Panc1 (cell line): Measurements from ENCODE around the gene UBTFL1. TPM values are rescaled to one million over a fixed set of nuclear protein-coding genes. Genes with fewer than 3 reads are reported as not detected.
"Not testable (repeated sequence)": the region's sequence is repeated elsewhere in the genome, so short reads cannot be mapped to it uniquely, and the experiment has no call there.

ENCODE experiments used
- ATAC-seq: fragments of 200-7000 bp; cut with Tn5 transposase; 2 replicates; pipeline ENCODE4 v1.9.1; 2020; ENCODE audit warnings: mild to moderate bottlenecking, moderate library complexity
- BruUV-seq: library from RNA; stranded (reverse); fragments of 400-500 nt; replicated peaks from 2 replicates; lab custom pipeline; 2021; lab: Mats Ljungman, UMichigan
- CTCF ChIA-PET: fragments of 300-600 bp; sonication (Branson Sonifier 250); formaldehyde crosslinking; loops from one replicate; lab custom pipeline; 2022; ENCODE audit warnings: antibody characterized with exemption; lab: Charles Lee
- POLR2A ChIA-PET: fragments of 300-600 bp; sonication (Branson Sonifier 250); formaldehyde crosslinking; loops from one replicate; lab custom pipeline; 2022; ENCODE audit warnings: antibody characterized with exemption; lab: Charles Lee
- DNase-seq: peaks from one replicate; pipeline ENCODE4 v3.0.0-alpha.2; 2010; ENCODE audit warnings: low read depth, low spot score
- H3K27ac ChIP-seq: 2 replicates; pipeline ENCODE4 v1.5.1; 2011; ENCODE audit warnings: mild to moderate bottlenecking, low read length, inconsistent platforms
- H3K27me3 ChIP-seq: fragments of 200-500 bp; sonication (Bioruptor generic); 2 replicates; pipeline ENCODE4 v1.6.0; 2014; ENCODE audit warnings: low read length, inconsistent platforms; ENCODE audit not compliant: control insufficient read depth, insufficient read depth
- H3K36me3 ChIP-seq: fragments of 200-500 bp; sonication (Bioruptor generic); 2 replicates; pipeline ENCODE4 v1.5.1; 2014; ENCODE audit warnings: inconsistent platforms, mild to moderate bottlenecking, low read length, moderate library complexity; ENCODE audit not compliant: control insufficient read depth, insufficient read depth
- H3K4me1 ChIP-seq: 2 replicates; pipeline ENCODE4 v1.5.1; 2011; ENCODE audit warnings: inconsistent platforms, mild to moderate bottlenecking, low read length, moderate library complexity; ENCODE audit not compliant: control insufficient read depth, insufficient read depth
- H3K4me3 ChIP-seq, 2 experiments: 2 replicates each; pipeline ENCODE4 v1.5.1; 2011 to 2012; ENCODE audit warnings: low read depth in 2 of 2, low read length in 2 of 2, mild to moderate bottlenecking in 2 of 2, inconsistent platforms in 1 of 2, moderate library complexity in 1 of 2
- H3K9me3 ChIP-seq: fragments of 200-500 bp; sonication (Bioruptor generic); 2 replicates; pipeline ENCODE4 v1.5.1; 2014; ENCODE audit warnings: low read depth, mild to moderate bottlenecking, inconsistent platforms, low read length, moderate library complexity; ENCODE audit not compliant: control insufficient read depth, insufficient read depth
- POLR2AphosphoS5 ChIP-seq: IDR thresholded peaks from 2 replicates; pipeline ENCODE4 v1.6.1; 2012; ENCODE audit warnings: mild to moderate bottlenecking, low read depth, low read length, moderate library complexity
- REST ChIP-seq, 2 experiments: IDR thresholded peaks; 2 replicates each; pipeline ENCODE4 v1.6.1; 2011 to 2012; ENCODE audit warnings: low read depth in 2 of 2, control low read depth in 1 of 2, low read length in 1 of 2, mild to moderate bottlenecking in 1 of 2, moderate library complexity in 1 of 2; ENCODE audit not compliant: insufficient read depth in 1 of 2
- SIN3A ChIP-seq: IDR thresholded peaks from 2 replicates; pipeline ENCODE4 v1.6.1; 2012; ENCODE audit warnings: low read depth, mild to moderate bottlenecking, low read length, moderate library complexity, borderline replicate concordance; ENCODE audit not compliant: insufficient read depth
- in situ Hi-C: cut with HindIII; loops from 2 replicates; pipeline ENCODE4 v1.10.0; 2016; ENCODE audit warnings: low sequenced_read_pairs, low pct_unique_long_range_greater_than_20kb
- intact Hi-C: fragments of 100-400 bp; cut with micrococcal nuclease; formaldehyde crosslinking; loops from one replicate; pipeline ENCODE4 v1.10.0; 2022; ENCODE audit not compliant: unreplicated experiment
- total RNA-seq: library from RNA; stranded (reverse); gene quantifications from one replicate; pipeline ENCODE4 v1.2.1, GENCODE V29; 2021; ENCODE audit not compliant: unreplicated experiment
- TF ChIP-seq, protein P1 (sequence below): fragments of 450-650 bp; IDR thresholded peaks from 2 replicates; pipeline ENCODE4 v1.5.1; 2017; ENCODE audit warnings: mild to moderate bottlenecking

Gene UBTFL1
- total RNA-seq, 1 experiment from 2014 or later: not detected

DNA sequence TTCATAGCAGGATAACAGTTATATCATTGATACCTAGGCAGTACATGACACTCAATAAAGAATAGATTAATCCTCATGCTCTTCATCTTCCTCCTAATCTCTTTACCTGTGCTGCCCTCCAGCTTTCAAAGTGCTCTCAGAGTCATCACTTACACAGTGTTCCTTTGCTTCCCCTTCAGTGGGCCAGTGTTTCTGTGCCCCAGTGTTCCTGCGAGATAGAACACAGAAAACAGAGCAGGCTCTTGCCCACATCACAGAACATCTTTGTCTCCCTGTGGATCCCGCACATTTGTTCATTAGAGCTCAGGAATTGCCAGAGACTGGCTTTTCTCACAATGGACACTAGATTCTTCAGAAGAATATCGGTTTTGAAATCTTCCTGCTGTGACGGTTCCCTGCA is 12.5 kb downstream of the UBTFL1 start:
- TF ChIP-seq, protein P1, sequence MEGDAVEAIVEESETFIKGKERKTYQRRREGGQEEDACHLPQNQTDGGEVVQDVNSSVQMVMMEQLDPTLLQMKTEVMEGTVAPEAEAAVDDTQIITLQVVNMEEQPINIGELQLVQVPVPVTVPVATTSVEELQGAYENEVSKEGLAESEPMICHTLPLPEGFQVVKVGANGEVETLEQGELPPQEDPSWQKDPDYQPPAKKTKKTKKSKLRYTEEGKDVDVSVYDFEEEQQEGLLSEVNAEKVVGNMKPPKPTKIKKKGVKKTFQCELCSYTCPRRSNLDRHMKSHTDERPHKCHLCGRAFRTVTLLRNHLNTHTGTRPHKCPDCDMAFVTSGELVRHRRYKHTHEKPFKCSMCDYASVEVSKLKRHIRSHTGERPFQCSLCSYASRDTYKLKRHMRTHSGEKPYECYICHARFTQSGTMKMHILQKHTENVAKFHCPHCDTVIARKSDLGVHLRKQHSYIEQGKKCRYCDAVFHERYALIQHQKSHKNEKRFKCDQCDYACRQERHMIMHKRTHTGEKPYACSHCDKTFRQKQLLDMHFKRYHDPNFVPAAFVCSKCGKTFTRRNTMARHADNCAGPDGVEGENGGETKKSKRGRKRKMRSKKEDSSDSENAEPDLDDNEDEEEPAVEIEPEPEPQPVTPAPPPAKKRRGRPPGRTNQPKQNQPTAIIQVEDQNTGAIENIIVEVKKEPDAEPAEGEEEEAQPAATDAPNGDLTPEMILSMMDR: peak; percentile 7; the same call in 1 of the 2 replicates
- ATAC-seq, H3K4me1 ChIP-seq, BruUV-seq, H3K27ac ChIP-seq, intact Hi-C loops, H3K9me3 ChIP-seq, CTCF ChIA-PET, H3K4me3 ChIP-seq, H3K36me3 ChIP-seq, in situ Hi-C loops, H3K27me3 ChIP-seq, DNase-seq: not testable (repeated sequence)
- POLR2A ChIA-PET: interaction anchor here (0.7 kb wide), 1 partner anchor 79 kb away, joined by 3 read pairs; no protein-coding TSS in a partner anchor

DNA sequence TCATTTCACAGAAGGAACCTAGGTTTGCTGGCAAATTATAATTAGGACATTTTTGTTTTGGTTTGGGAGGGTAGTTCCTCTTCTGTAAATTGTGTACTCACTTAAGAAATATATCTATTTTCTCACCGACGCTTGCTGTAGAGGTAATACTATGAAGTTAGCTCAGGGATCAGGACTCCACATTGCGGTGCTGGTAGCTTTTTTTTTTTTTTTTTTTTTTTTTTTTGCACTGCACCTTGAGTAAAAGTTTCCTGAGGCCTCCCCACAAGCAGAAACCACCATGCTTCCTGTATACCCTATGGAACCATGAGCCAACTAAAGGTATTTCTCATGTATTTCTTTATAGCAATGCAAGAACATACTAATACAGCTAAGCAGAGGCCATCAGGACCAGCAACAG is 14.7 kb downstream of the UBTFL1 start:
- H3K27me3 ChIP-seq: no peaks in the 10 kb centered on the region
- no peaks in the 10 kb centered on the region for H3K4me1 ChIP-seq
- H3K9me3 ChIP-seq: no peaks in the 10 kb centered on the region
- no peak for DNase-seq
- no TSS peak for BruUV-seq
- ATAC-seq: no peak
- no peak for TF ChIP-seq REST (IDR thresholded peaks at IDR 0.05; ENCODE audit: insufficient read depth in 1 of 2, low read depth in 2 of 2, low read length in 1 of 2)
- no peak for TF ChIP-seq SIN3A
- TF ChIP-seq POLR2AphosphoS5: no peak
- ChIA-PET CTCF (no interaction called here), POLR2A (no interaction called here)
- intact Hi-C loops: no loop called here
- H3K36me3 ChIP-seq: no peaks in the 10 kb centered on the region
- in situ Hi-C loops: no loop called here
- no peak overlapping the region for H3K4me3 ChIP-seq
- H3K27ac ChIP-seq: no peak overlapping the region

DNA sequence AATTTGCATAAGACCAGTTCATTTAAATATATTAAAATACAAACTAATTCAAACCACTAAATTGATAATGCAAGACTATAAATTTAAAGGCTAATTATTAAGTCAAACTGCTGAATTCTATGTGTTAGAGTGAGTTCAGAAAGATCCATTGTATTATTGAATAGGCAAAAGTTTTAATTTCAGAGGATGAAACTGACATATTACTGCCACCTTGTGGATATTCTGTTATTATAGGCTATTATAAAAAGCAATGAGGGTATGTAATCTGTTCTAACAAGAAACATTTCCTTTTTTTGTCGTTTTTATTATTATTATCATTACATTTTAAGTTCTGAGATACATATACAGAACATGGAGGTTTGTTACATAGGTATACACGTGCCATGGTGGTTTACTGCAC is 27.8 kb downstream of the UBTFL1 start:
- in situ Hi-C loops (no loop called here), intact Hi-C loops (no loop called here)
- H3K4me3 ChIP-seq: no peak overlapping the region
- BruUV-seq: no TSS peak
- no peaks in the 10 kb centered on the region for H3K9me3 ChIP-seq
- no peak for TF ChIP-seq REST (IDR thresholded peaks at IDR 0.05; ENCODE audit: insufficient read depth in 1 of 2, low read depth in 2 of 2, low read length in 1 of 2)
- TF ChIP-seq, protein P1: peak; percentile 28; the same call in 1 of the 2 replicates
- TF ChIP-seq SIN3A: no peak
- DNase-seq (no peak), ATAC-seq (no peak)
- H3K4me1 ChIP-seq: no peaks in the 10 kb centered on the region
- ChIA-PET POLR2A (no interaction called here), CTCF (interaction anchor here (0.6 kb wide), 1 partner anchor 925 kb away, joined by 4 read pairs; no protein-coding TSS in a partner anchor)
- H3K27ac ChIP-seq: no peak overlapping the region
- no peaks in the 10 kb centered on the region for H3K36me3 ChIP-seq
- no peaks in the 10 kb centered on the region for H3K27me3 ChIP-seq
